ENCODE measurements around the gene RAB8B. TPM values are rescaled to one million over a fixed set of nuclear protein-coding genes. Genes with fewer than 3 reads are reported as not detected.
A peak's percentile ranks its signal among the peaks of the same experiment; 100 is the strongest.

Gene RAB8B
- total RNA-seq, 2 donors from 2014 or later, result 55.2 to 64.1 TPM

DNA sequence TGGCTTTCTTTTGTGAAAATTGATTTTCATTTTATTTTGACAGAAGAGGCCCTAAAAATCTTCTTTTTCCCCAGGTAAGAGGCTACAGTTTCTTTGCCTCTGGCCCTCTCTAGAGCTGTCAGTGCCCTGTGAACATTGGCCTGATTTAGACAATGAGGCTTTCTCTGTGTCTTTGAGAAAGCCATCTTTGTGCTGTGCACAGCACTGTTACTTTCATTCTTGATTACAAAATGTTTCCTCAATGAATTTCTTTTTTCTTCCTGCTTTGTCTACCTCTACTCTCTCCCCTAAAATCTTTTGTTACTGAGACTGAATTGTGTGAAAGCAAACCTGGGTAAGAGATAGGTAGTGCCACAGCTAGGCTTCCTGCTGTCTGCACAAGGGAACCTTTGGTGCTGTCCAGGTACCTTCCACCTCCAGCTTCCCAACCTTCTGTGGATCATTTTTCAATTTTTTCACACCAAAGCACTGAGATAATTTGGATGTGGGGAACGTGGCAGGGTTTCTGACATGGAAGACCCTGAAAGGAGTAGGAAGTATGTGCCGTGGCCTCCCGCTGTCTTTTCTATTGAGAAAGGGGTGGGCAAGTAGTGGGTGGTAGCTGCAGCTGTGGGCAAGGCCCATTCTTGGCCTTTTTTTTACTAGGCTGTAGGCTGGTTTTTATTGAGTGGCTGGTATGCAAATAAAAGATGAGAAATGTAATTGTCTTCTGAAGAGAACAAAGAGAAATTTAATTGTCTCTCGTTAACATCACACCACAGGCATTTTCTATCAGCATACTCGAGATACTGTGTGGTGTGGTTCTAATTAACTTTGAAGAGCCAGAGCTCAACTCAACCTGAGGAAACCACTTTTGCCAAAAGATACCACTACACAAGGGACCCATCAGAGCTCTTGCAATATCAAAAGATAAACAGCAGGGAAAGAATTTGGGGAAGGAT lies 21.0 kb downstream of the RAB8B start:
- TF ChIP-seq, protein P1, sequence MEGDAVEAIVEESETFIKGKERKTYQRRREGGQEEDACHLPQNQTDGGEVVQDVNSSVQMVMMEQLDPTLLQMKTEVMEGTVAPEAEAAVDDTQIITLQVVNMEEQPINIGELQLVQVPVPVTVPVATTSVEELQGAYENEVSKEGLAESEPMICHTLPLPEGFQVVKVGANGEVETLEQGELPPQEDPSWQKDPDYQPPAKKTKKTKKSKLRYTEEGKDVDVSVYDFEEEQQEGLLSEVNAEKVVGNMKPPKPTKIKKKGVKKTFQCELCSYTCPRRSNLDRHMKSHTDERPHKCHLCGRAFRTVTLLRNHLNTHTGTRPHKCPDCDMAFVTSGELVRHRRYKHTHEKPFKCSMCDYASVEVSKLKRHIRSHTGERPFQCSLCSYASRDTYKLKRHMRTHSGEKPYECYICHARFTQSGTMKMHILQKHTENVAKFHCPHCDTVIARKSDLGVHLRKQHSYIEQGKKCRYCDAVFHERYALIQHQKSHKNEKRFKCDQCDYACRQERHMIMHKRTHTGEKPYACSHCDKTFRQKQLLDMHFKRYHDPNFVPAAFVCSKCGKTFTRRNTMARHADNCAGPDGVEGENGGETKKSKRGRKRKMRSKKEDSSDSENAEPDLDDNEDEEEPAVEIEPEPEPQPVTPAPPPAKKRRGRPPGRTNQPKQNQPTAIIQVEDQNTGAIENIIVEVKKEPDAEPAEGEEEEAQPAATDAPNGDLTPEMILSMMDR (IDR thresholded peaks at IDR 0.05), result no peak
- H3K27ac ChIP-seq, result no peak overlapping the region
- ATAC-seq (ENCODE audit: insufficient number of reproducible peaks, low FRiP score, low read depth) (no peak), DNase-seq (ENCODE audit: low spot score) (no peak)
- no peaks in the 10 kb centered on the region for H3K27me3 ChIP-seq (replicated peaks; ENCODE audit: insufficient read depth)
- H3K36me3 ChIP-seq, result no peaks in the 10 kb centered on the region
- peaks cover 19 to 34% of the 10 kb centered on the region in 2 donors for H3K4me1 ChIP-seq (ENCODE audit: control insufficient read depth in 1 of 2, low read depth in 2 of 2)
- no peaks in the 10 kb centered on the region for H3K9me3 ChIP-seq
- no peak overlapping the region for H3K4me3 ChIP-seq

DNA sequence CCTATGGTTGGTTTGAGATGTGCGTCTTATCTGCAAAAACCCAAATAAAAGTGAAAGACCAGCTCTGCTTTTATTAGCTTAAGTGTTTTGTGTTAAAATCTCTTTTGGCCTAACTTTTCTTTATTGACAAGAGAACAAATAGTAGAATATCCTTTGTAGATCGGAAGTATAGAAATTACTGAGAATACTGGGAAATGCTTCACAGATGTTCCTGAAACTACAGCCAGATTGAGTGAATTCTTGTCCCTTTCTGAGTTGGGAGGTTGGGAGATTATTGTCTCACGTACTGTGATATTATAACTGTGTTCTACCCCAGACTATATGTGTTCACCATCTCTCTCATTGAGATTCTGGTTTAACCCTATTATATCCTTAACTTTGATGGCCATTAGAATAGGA lies 21.7 kb downstream of the RAB8B start:
- TF ChIP-seq, protein P1 (IDR thresholded peaks at IDR 0.05), result no peak
- Histone ChIP-seq H3K36me3 (no peaks in the 10 kb centered on the region), H3K9me3 (no peaks in the 10 kb centered on the region), H3K27me3 (replicated peaks; ENCODE audit: insufficient read depth) (no peaks in the 10 kb centered on the region), H3K4me1 (ENCODE audit: control insufficient read depth in 1 of 2, low read depth in 2 of 2) (peaks cover 19 to 34% of the 10 kb centered on the region in 2 donors), H3K27ac (no peak overlapping the region), H3K4me3 (no peak overlapping the region)
- no peak for DNase-seq (ENCODE audit: low spot score)
- ATAC-seq (ENCODE audit: insufficient number of reproducible peaks, low FRiP score, low read depth), result no peak

DNA sequence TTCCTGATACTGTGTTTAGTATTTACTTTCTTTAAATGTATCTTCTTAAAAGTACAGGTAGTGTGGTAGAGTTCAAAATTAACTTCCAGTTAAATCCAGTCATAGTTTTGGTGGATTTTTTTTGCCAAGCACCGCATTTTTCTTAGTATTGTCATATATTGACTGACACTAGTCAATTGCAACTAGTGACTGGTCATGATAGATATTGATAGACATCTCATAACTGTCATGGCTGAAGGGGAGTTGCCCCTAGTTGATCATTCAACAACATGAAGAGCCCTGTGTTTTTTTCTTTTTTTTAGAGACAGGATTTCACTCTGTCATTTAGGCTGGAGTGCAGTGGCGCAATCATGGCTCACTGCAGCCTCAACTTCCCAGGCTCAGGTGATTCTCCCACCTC lies 22.1 kb downstream of the RAB8B start:
- Histone ChIP-seq H3K36me3 (no peaks in the 10 kb centered on the region), H3K4me1 (ENCODE audit: control insufficient read depth in 1 of 2, low read depth in 2 of 2) (peaks cover 19 to 34% of the 10 kb centered on the region in 2 donors), H3K9me3 (no peaks in the 10 kb centered on the region), H3K27me3 (replicated peaks; ENCODE audit: insufficient read depth) (no peaks in the 10 kb centered on the region), H3K4me3 (no peak overlapping the region), H3K27ac (peak overlapping the region; percentile 58 to 61)
- DNase-seq (ENCODE audit: low spot score) (no peak), ATAC-seq (ENCODE audit: insufficient number of reproducible peaks, low FRiP score, low read depth) (no peak)
- TF ChIP-seq, protein P1 (IDR thresholded peaks at IDR 0.05), result no peak

DNA sequence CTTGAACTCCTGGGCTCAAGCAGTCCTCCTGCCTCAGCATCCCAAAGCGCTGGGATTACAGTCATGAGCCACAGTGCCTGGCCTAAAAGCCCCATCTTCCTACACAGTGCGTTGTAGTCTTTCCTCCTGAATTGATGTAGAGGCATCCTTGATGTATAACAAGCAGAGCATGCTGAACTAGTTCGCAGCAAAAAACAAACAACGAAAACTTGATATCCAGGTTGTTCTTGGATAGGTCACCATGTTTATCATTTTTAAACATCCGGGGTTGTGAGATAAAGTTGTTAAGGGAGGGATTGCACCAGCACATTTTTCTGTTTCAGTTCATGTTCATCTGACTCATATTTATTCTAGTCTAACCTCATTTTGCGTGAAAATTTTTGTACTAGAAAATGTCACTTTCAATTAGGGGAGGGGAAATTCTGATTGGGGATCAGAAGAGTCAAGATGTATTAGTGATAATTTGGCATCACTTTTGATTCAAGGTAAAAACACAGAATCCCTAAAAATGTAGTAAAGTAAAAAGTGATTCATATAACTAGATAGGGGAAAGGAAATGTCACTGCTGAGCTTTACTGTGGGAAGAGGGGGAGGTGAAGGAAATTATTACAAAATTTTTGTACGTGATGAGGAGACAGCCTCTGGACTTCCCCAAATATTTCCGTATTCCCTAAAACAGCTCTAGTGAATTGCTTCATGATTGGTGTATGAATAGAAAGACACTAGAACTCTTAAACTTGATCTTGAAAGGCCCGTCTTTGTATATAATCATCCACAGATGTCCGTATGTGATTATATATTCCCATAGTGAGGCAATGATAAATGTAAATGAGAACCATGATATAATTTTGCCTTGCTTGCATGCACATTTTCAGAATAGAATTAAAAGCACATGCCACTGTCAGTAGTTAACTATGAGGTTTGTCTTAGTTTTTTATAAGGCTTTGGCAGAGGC lies 22.9 kb downstream of the RAB8B start:
- Histone ChIP-seq H3K4me1 (ENCODE audit: control insufficient read depth in 1 of 2, low read depth in 2 of 2) (peaks cover 19 to 34% of the 10 kb centered on the region in 2 donors), H3K27ac (peak overlapping the region; percentile 58 to 61), H3K36me3 (no peaks in the 10 kb centered on the region), H3K9me3 (no peaks in the 10 kb centered on the region), H3K27me3 (replicated peaks; ENCODE audit: insufficient read depth) (no peaks in the 10 kb centered on the region), H3K4me3 (peak overlapping the region; percentile 2)
- TF ChIP-seq, protein P1 (IDR thresholded peaks at IDR 0.05), result no peak
- peak; percentile 47 for ATAC-seq (ENCODE audit: insufficient number of reproducible peaks, low FRiP score, low read depth)
- no peak for DNase-seq (ENCODE audit: low spot score)

Measured in thoracic aorta (tissue), 2 donors.